22Rv1 (cell line): ENCODE results near the gene RSBN1L.

ENCODE experiments used
- H3K27ac ChIP-seq: fragments of 450-650 bp; 2 replicates; pipeline ENCODE4 v1.5.1; 2017
- ZFX ChIP-seq: fragments of 450-650 bp; IDR thresholded peaks from 2 replicates; pipeline ENCODE4 v1.6.1; 2017; ENCODE audit warnings: antibody characterized with exemption, borderline replicate concordance
- TF ChIP-seq, protein P1 (sequence below): fragments of 450-650 bp; IDR thresholded peaks from 2 replicates; pipeline ENCODE4 v1.5.1; 2017; ENCODE audit warnings: mild to moderate bottlenecking

The RSBN1L gene

DNA sequence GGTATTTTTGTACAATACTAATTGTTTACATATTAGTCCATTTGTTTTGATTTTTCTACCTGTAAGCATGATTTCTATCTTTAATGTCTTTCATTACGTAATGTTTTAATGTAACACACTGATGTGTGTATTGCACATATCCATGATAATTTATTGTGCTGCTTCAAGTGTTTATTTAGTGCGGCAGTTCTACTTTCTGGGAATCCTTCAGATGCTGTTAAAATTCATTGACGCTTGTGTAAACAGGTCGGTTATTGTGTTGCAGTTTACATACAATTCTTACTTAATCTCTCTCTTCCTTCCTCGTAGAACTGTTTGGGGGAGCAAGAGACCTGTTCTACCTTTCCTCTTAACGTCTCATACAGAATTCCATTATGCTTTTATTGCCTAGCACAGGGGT is 95.1 kb downstream of the RSBN1L start:
- H3K27ac ChIP-seq, result peak overlapping the region; percentile 83
- no peak for TF ChIP-seq ZFX
- TF ChIP-seq, protein P1, sequence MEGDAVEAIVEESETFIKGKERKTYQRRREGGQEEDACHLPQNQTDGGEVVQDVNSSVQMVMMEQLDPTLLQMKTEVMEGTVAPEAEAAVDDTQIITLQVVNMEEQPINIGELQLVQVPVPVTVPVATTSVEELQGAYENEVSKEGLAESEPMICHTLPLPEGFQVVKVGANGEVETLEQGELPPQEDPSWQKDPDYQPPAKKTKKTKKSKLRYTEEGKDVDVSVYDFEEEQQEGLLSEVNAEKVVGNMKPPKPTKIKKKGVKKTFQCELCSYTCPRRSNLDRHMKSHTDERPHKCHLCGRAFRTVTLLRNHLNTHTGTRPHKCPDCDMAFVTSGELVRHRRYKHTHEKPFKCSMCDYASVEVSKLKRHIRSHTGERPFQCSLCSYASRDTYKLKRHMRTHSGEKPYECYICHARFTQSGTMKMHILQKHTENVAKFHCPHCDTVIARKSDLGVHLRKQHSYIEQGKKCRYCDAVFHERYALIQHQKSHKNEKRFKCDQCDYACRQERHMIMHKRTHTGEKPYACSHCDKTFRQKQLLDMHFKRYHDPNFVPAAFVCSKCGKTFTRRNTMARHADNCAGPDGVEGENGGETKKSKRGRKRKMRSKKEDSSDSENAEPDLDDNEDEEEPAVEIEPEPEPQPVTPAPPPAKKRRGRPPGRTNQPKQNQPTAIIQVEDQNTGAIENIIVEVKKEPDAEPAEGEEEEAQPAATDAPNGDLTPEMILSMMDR, result no peak

DNA sequence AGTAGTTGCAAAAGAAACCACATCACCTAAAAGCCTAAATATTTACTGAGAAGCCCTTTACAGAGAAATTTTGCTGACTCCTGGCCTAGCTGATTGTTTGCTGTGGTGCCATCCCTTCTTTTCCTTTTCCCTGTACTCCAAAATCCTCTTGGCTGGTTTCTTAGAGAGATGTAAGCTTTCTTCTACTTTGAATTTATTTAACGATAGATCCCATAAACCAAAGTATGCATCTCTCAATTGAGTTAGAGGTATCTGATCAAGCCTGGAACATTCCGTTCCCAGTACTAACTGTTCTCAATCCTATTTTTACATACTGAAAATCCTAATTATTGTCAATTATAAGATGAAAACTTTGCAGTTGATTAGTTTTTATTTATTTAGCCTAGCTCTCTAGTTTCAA is 95.7 kb downstream of the RSBN1L start:
- TF ChIP-seq, protein P1, result no peak
- no peak for TF ChIP-seq ZFX
- H3K27ac ChIP-seq, result peak overlapping the region; percentile 83

DNA sequence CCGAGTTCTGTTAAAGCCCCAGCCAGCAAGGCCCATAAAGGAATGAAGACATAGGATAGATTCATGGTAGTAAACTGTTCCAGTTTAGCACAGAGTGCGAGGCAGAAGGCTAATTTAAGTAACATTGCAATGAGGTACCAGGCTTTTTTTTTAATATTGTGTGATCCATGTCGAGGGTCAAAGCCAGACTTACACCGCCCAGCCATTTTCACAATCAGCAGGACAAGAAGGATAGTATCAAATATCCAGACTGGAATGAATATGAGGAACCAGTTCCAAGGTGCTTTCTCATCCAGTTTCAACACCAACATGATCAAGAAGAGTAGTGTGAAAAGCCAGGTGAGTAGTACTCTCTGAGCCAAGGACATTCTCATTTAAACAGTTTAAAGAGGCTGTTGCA is 97.7 kb downstream of the RSBN1L start:
- TF ChIP-seq, protein P1, result no peak
- no peak for TF ChIP-seq ZFX
- no peak overlapping the region for H3K27ac ChIP-seq

DNA sequence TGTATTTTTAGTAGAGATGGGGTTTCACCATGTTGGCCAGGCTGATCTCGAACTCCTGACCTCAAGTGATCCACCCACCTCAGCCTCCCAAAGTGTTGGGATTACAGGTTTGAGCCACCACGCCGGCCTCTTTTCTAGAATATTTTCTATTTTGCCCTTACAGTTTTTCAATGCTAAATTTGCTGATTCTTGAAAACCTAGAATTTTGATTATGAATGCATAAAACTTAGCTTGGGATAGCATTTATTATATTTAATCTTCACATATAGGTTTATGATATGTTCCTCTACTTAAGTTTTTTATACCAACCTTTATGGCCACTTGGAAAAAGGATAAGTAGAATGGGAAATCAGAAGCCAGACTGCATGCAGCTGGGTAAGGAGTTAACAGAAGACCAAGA is 99.8 kb downstream of the RSBN1L start:
- TF ChIP-seq, protein P1, result no peak
- TF ChIP-seq ZFX, result no peak
- H3K27ac ChIP-seq, result no peak overlapping the region

DNA sequence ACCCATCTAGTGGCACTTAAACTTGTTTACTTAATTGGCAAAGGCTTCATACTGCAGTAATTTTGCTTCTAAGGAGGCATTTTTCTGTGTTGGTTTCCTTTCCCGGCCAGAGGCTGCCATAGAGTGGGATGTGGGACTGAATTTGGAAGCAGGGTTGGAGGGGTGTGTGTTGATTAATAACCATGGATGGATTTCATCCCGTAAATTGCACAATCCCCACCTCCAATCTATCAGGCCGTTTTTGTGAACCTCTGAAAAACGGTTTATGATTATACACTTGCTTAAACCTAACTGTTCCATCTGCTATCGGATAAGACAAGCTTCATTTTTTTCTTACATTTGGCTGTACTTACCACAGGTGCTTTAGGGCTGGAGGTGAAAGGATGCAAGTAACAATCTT is 100.7 kb downstream of the RSBN1L start:
- peak overlapping the region; percentile 86; the same call in 1 of the 2 replicates for H3K27ac ChIP-seq

DNA sequence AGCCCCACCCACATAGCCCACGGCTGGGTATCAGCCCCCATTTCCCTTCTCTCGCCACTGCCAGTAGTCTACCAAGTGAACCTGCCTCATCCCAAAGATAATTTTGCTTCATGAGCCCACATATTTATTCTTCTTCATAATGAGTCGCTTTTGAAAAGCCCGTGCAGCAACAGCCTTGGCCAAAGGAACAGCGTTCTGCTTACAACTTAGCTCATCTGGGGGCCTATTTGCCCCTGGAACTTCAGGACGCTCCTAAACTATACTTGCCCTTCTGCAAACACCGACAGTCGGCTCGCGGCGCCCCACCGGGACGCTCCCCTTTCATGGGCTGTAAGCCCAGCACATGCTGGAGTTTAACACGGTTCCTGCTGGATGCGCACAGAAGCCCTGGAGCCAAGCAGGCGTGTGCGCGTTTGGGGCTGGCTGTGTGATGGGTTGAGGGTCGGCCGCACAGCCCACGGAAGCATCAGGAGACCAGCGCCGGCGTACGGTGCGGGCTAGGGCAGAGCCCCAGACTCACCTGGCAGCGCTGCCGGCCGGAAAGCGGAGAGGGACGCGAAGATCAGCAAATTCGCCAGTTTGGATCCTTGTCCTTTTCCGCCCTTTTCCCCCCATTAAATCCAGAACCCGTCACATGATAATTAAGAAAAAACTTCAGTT is 101.6 kb downstream of the RSBN1L start:
- TF ChIP-seq ZFX, result no peak
- TF ChIP-seq, protein P1, result no peak
- peak overlapping the region; percentile 86 for H3K27ac ChIP-seq

More for the DNA sequence above, 100.7 kb downstream of the RSBN1L start:
- TF ChIP-seq, protein P1, result no peak
- TF ChIP-seq ZFX, result no peak

DNA sequence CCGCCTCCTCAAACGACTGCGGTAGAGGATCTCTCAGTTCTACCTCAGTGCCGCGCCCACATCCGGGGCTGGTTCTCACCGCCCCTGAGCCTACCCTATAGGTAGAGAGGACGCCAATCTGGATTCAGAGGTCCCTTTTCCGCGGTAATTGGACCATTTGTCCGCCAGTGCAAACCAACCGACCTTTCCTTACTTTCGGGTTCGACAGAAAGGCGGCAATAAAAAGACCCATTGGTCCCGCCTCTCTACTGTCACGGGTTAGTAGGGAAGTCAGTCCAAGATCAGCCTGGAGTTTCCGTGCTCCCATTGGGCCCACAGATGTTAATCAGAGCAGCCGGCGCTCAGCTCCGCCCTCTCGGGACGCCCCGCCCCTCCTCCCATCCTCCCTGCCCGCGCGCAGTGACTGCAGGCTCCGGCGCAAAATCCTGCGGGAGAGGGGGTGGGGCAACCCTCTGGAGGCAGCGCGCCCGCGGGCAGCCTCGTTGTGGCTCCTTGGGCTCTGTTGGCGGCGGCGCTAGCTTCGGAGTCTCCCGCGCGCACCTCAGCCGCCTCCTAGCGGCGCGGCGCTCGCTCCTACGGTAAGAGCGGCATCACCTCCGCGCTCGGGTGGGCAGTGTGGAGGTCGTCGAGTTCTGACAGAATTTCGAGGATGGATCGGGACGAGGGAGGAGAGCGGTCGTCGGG is 102.3 kb downstream of the RSBN1L start, which contains the start of the genes PHTF2 and TMEM60:
Gene PHTF2, plus strand, starts transcription at position 380 of the 684 bp plus-strand sequence.
Gene TMEM60, minus strand, starts transcription at position 41 of the 684 bp plus-strand sequence. CDS start 4,061 bp downstream, outside the sequence.
- H3K27ac ChIP-seq, result peak within 1 kb of the TSS; percentile 86
- TF ChIP-seq, protein P1, result peak; percentile 83
- TF ChIP-seq ZFX, result no peak
